Liver (tissue), 9 donors: ENCODE data around the gene ACKR3. TPM values are rescaled to one million over a fixed set of nuclear protein-coding genes. Genes with fewer than 3 reads are reported as not detected.

Experiments
- DNase-seq: peaks from one replicate; pipeline ENCODE4 v3.0.0-alpha.2; 2017; ENCODE audit warnings: low spot score
- H3K27ac ChIP-seq, 2 donors: one replicate each; pipeline ENCODE4 v1.7.0; 2013; ENCODE audit warnings: inconsistent platforms in 2 of 2, low read length in 2 of 2, control low read depth in 1 of 2, low read depth in 1 of 2, mild to moderate bottlenecking in 1 of 2
- H3K27me3 ChIP-seq, 4 donors: one replicate each; pipeline versions ENCODE4 v1.6.1 to v1.7.0; 2013; ENCODE audit warnings: low read length in 3 of 4, inconsistent platforms in 1 of 4, mild to moderate bottlenecking in 1 of 4, moderate library complexity in 1 of 4; ENCODE audit not compliant: control insufficient read depth in 4 of 4, insufficient read depth in 4 of 4
- H3K36me3 ChIP-seq, 4 donors: one replicate each; pipeline versions ENCODE4 v1.6.1 to v1.7.0; 2013; ENCODE audit warnings: low read length in 3 of 4, mild to moderate bottlenecking in 3 of 4, low read depth in 1 of 4, moderate library complexity in 1 of 4; ENCODE audit not compliant: control insufficient read depth in 4 of 4, insufficient read depth in 3 of 4
- H3K4me1 ChIP-seq, 4 donors: one replicate each; pipeline versions ENCODE4 v1.6.1 to v1.7.0; 2013; ENCODE audit warnings: low read length in 3 of 4, mild to moderate bottlenecking in 3 of 4, moderate library complexity in 1 of 4; ENCODE audit not compliant: control insufficient read depth in 4 of 4, insufficient read depth in 4 of 4
- H3K4me3 ChIP-seq, 3 donors: one replicate each; pipeline versions ENCODE4 v1.6.1 to v1.7.0; 2013; ENCODE audit warnings: low read length in 3 of 3, control low read depth in 1 of 3, low read depth in 1 of 3, mild to moderate bottlenecking in 1 of 3
- H3K9ac ChIP-seq, 2 donors: one replicate each; pipeline ENCODE4 v1.7.0; 2013; ENCODE audit warnings: low read length in 2 of 2, mild to moderate bottlenecking in 2 of 2, moderate library complexity in 2 of 2, control low read depth in 1 of 2, low read depth in 1 of 2
- H3K9me3 ChIP-seq, 4 donors: one replicate each; pipeline versions ENCODE4 v1.6.1 to v1.7.0; 2013; ENCODE audit warnings: low read length in 3 of 4; ENCODE audit not compliant: control insufficient read depth in 4 of 4
- ATF3 ChIP-seq: IDR thresholded peaks from 2 replicates; pipeline ENCODE4 v1.6.1; 2016; ENCODE audit warnings: antibody characterized with exemption
- CTCF ChIP-seq: fragments of 150-350 bp; IDR thresholded peaks from 2 replicates; pipeline ENCODE4 v1.5.1; 2017; ENCODE audit warnings: improper control_type of control experiment, low read depth, low read length; ENCODE audit not compliant: missing input control
- EGR1 ChIP-seq, 2 donors: IDR thresholded peaks; 2 replicates each; pipeline ENCODE4 v1.6.1; 2016 to 2018; ENCODE audit warnings: antibody characterized with exemption in 2 of 2, low read depth in 2 of 2
- FOXA1 ChIP-seq: IDR thresholded peaks from 2 replicates; pipeline ENCODE4 v1.6.1; 2016; ENCODE audit warnings: antibody characterized with exemption
- FOXA2 ChIP-seq: IDR thresholded peaks from 2 replicates; pipeline ENCODE4 v1.6.1; 2016; ENCODE audit warnings: antibody characterized with exemption
- GABPA ChIP-seq, 2 donors: IDR thresholded peaks in 1 of 2; conservative IDR thresholded peaks in 1 of 2; 2 replicates each; pipeline ENCODE4 v1.6.1; 2016; ENCODE audit warnings: antibody characterized with exemption in 2 of 2, mild to moderate bottlenecking in 1 of 2, moderate library complexity in 1 of 2
- HNF4A ChIP-seq, 2 donors: conservative IDR thresholded peaks; 2 replicates each; pipeline ENCODE4 v1.6.1; 2016; ENCODE audit warnings: antibody characterized with exemption in 2 of 2, mild to moderate bottlenecking in 2 of 2
- HNF4G ChIP-seq: IDR thresholded peaks from 2 replicates; pipeline ENCODE4 v1.6.1; 2016; ENCODE audit warnings: antibody characterized with exemption
- JUND ChIP-seq, 2 donors: IDR thresholded peaks; 2 replicates each; pipeline ENCODE4 v1.6.1; 2016; ENCODE audit warnings: antibody characterized with exemption in 2 of 2
- MAX ChIP-seq: IDR thresholded peaks from 2 replicates; pipeline ENCODE4 v1.6.1; 2016; ENCODE audit warnings: antibody characterized with exemption
- NR2F2 ChIP-seq: IDR thresholded peaks from 2 replicates; pipeline ENCODE4 v1.6.1; 2016; ENCODE audit warnings: antibody characterized with exemption
- RAD21 ChIP-seq, 2 donors: IDR thresholded peaks; 2 replicates each; pipeline ENCODE4 v1.6.1; 2016; ENCODE audit warnings: antibody characterized with exemption in 2 of 2, mild to moderate bottlenecking in 2 of 2
- REST ChIP-seq: IDR thresholded peaks from 2 replicates; pipeline ENCODE4 v1.6.1; 2016; ENCODE audit warnings: antibody characterized with exemption, mild to moderate bottlenecking
- RXRA ChIP-seq, 2 donors: IDR thresholded peaks; 2 replicates each; pipeline ENCODE4 v1.6.1; 2017 to 2018; ENCODE audit warnings: antibody characterized with exemption in 2 of 2, mild to moderate bottlenecking in 1 of 2
- SP1 ChIP-seq: IDR thresholded peaks from 2 replicates; pipeline ENCODE4 v1.6.1; 2018; ENCODE audit warnings: antibody characterized with exemption, mild to moderate bottlenecking
- TAF1 ChIP-seq: conservative IDR thresholded peaks from 2 replicates; pipeline ENCODE4 v1.6.1; 2016; ENCODE audit warnings: antibody characterized with exemption, mild to moderate bottlenecking
- YY1 ChIP-seq: IDR thresholded peaks from 2 replicates; pipeline ENCODE4 v1.6.1; 2016; ENCODE audit warnings: antibody characterized with exemption, mild to moderate bottlenecking
- ZBTB33 ChIP-seq: IDR thresholded peaks from 2 replicates; pipeline ENCODE4 v1.6.1; 2016; ENCODE audit warnings: antibody characterized with exemption
- WGBS: extraction: QIAGEN DNeasy Blood & Tissue Kit; methylation state at CpG from one replicate; pipeline ENCODE4 v1.1.7; 2013; 5-methylcytosine and 5-hydroxymethylcytosine counted together
- polyA plus RNA-seq, 2 donors: library from polyadenylated mRNA; stranded (reverse) in 1 of 2; unstranded in 1 of 2; fragments of 200-250 nt in 1 of 2; fragments of >200 nt in 1 of 2; fragmentation: Nextera tagmentation in 1 of 2; extraction: Ambion mirVana in 1 of 2; gene quantifications; one replicate each; pipeline versions ENCODE4 v1.2.1 to v1.2.3, GENCODE V29; 2013 to 2015
- total RNA-seq, 2 donors: library from RNA; depleted of rRNA; stranded (reverse); fragments of >200 nt; gene quantifications; one replicate each; pipeline ENCODE4 v1.2.3, GENCODE V29; 2014
- donor health status: healthy.
- donor health status: healthy.
- donor health status: healthy.
- donor health status: healthy.
- donor health status: healthy.

Gene ACKR3
- total and polyA plus RNA-seq, 4 donors = 1.6 to 6.0 (median 3.0) TPM

- Histone ChIP-seq H3K27ac (no peak overlapping the region), H3K36me3 (no peaks in the 10 kb centered on the region), H3K4me3 (no peak overlapping the region), H3K9me3 (no peaks in the 10 kb centered on the region), H3K27me3 (no peaks in the 10 kb centered on the region), H3K4me1 (peaks cover 8 to 22% (median 20%) of the 10 kb centered on the region in 4 donors), H3K9ac (no peak overlapping the region)
- WGBS = 42% methylated on average over 3 of the region's 3 CpGs
- no peak for DNase-seq
- no peak for TF ChIP-seq HNF4A (conservative IDR thresholded peaks at IDR 0.05)
- TF ChIP-seq SP1 = no peak
- TF ChIP-seq NR2F2 = no peak
- no peak for TF ChIP-seq MAX
- TF ChIP-seq FOXA1 = no peak
- TF ChIP-seq RXRA (IDR thresholded peaks at IDR 0.05) = no peak
- no peak for TF ChIP-seq ZBTB33
- no peak for TF ChIP-seq YY1
- no peak for TF ChIP-seq FOXA2
- TF ChIP-seq JUND (IDR thresholded peaks at IDR 0.05) = no peak
- TF ChIP-seq ATF3 = no peak
- TF ChIP-seq TAF1 = no peak
- no peak for TF ChIP-seq GABPA (IDR thresholded peaks at IDR 0.05 in 1 of 2, conservative IDR thresholded peaks at IDR 0.05 in 1 of 2)
- no peak for TF ChIP-seq REST
- no peak for TF ChIP-seq EGR1 (IDR thresholded peaks at IDR 0.05; ENCODE audit: low read depth in 2 of 2)
- TF ChIP-seq RAD21 (IDR thresholded peaks at IDR 0.05) = no peak
- no peak for TF ChIP-seq HNF4G
Measured at GRCh38 chr2:236565212-236565611, 4.4 kb upstream of the ACKR3 start.

- Histone ChIP-seq H3K36me3 (no peaks in the 10 kb centered on the region), H3K9me3 (no peaks in the 10 kb centered on the region), H3K27me3 (no peaks in the 10 kb centered on the region), H3K27ac (no peak overlapping the region), H3K4me1 (peaks cover 8 to 26% (median 23%) of the 10 kb centered on the region in 4 donors), H3K9ac (no peak overlapping the region), H3K4me3 (no peak overlapping the region)
- no peak for DNase-seq
- 90% methylated on average over 17 of the region's 17 CpGs for WGBS
- no peak for TF ChIP-seq HNF4G
- TF ChIP-seq ZBTB33 = no peak
- no peak for TF ChIP-seq ATF3
- TF ChIP-seq CTCF = no peak
- TF ChIP-seq RAD21 (IDR thresholded peaks at IDR 0.05) = no peak
- no peak for TF ChIP-seq YY1
- TF ChIP-seq NR2F2 = no peak
- TF ChIP-seq FOXA1 = no peak
- no peak for TF ChIP-seq RXRA (IDR thresholded peaks at IDR 0.05)
- no peak for TF ChIP-seq EGR1 (IDR thresholded peaks at IDR 0.05; ENCODE audit: low read depth in 2 of 2)
- TF ChIP-seq MAX = no peak
- no peak for TF ChIP-seq SP1
- TF ChIP-seq TAF1 = no peak
- no peak for TF ChIP-seq GABPA (IDR thresholded peaks at IDR 0.05 in 1 of 2, conservative IDR thresholded peaks at IDR 0.05 in 1 of 2)
Measured at GRCh38 chr2:236565879-236566402, 3.7 kb upstream of the ACKR3 start.
